Measurements from ENCODE around the gene NR6A1. TPM values are rescaled to one million over a fixed set of nuclear protein-coding genes. Genes with fewer than 3 reads are reported as not detected.
"Not testable (repeated sequence)": the region's sequence is repeated elsewhere in the genome, so short reads cannot be mapped to it uniquely, and the experiment has no call there.

The NR6A1 gene
- total and polyA plus RNA-seq, 11 donors = 0.65 to 5.7 (median 1.6) TPM

- no peaks in the 10 kb centered on the region for H3K9me3 ChIP-seq
- no peak for ATAC-seq
- no peaks in the 10 kb centered on the region for H3K27me3 ChIP-seq
- H3K36me3 ChIP-seq = no peaks in the 10 kb centered on the region
- peaks cover 0 to 4% (median 0%) of the 10 kb centered on the region in 12 donors for H3K4me1 ChIP-seq
- intact Hi-C loops (cut with DNase I) = no loop called here
- WGBS, 4 donors = 85 to 88% (median 86%) methylated on average over 4 of the region's 4 CpGs
- TF ChIP-seq, protein P1, sequence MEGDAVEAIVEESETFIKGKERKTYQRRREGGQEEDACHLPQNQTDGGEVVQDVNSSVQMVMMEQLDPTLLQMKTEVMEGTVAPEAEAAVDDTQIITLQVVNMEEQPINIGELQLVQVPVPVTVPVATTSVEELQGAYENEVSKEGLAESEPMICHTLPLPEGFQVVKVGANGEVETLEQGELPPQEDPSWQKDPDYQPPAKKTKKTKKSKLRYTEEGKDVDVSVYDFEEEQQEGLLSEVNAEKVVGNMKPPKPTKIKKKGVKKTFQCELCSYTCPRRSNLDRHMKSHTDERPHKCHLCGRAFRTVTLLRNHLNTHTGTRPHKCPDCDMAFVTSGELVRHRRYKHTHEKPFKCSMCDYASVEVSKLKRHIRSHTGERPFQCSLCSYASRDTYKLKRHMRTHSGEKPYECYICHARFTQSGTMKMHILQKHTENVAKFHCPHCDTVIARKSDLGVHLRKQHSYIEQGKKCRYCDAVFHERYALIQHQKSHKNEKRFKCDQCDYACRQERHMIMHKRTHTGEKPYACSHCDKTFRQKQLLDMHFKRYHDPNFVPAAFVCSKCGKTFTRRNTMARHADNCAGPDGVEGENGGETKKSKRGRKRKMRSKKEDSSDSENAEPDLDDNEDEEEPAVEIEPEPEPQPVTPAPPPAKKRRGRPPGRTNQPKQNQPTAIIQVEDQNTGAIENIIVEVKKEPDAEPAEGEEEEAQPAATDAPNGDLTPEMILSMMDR (IDR thresholded peaks at IDR 0.05) = no peak
- TF ChIP-seq POLR2A (IDR thresholded peaks at IDR 0.05) = no peak
- no peak overlapping the region for H3K4me3 ChIP-seq
- no peak overlapping the region for H3K27ac ChIP-seq
- no peak for DNase-seq
Observed at GRCh38 chr9:124741149-124741548, 30.0 kb downstream of the NR6A1 start.

DNA sequence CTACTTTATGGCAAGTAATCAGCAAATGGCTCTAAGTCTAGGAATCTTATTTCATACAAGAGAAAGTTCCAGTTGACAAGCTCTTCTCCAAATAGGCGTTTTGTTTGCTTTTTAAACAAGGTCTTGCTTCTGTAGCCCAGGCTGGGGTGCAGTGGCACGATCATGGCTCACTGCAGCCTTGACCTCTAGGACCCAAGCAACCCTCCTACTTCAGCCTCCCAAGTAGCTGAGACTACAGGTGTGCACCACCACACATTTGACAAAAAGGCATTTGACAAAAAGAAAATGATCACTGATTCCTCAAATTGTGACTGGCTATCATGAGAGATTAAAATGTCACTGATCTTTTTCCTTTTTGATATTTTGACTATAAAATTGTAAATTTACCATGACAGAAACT lies 31.8 kb downstream of the NR6A1 start:
- no peak for ATAC-seq
- intact Hi-C loops (cut with DNase I) = no loop called here
- 86 to 98% (median 92%) methylated on average over 2 of the region's 2 CpGs for WGBS, 4 donors
- no peaks in the 10 kb centered on the region for H3K27me3 ChIP-seq
- H3K9me3 ChIP-seq = no peaks in the 10 kb centered on the region
- no peak overlapping the region for H3K4me3 ChIP-seq
- no peaks in the 10 kb centered on the region for H3K36me3 ChIP-seq
- TF ChIP-seq, protein P1 (IDR thresholded peaks at IDR 0.05) = no peak
- TF ChIP-seq POLR2A (IDR thresholded peaks at IDR 0.05) = no peak
- DNase-seq = no peak
- H3K4me1 ChIP-seq = peaks cover 0 to 8% (median 0%) of the 10 kb centered on the region in 12 donors
- H3K27ac ChIP-seq = no peak overlapping the region

DNA sequence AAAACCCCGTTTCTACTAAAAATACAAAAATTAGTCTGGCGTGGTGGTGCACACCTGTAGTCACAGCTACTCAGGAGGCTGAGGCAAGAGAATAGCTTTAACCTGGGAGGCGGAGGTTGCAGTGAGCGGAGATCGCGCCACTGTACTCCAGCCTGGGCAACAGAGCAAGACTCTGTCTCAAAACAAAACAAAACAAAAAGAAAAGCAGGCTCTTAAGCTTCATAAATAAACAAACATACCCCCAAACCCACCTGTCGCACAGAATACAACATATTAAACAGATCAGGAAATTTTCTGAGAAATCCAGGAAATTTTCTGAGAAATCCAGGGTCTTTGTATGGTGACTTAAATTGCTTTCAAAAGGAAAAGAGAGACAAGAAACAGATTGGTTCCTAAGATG lies 33.0 kb downstream of the NR6A1 start:
- H3K27ac ChIP-seq; H3K4me1 ChIP-seq; H3K27me3 ChIP-seq; intact Hi-C loops (cut with DNase I); H3K9me3 ChIP-seq; ATAC-seq; H3K36me3 ChIP-seq; H3K4me3 ChIP-seq; DNase-seq: not testable (repeated sequence)
- WGBS, 4 donors = 95 to 97% (median 96%) methylated on average over 7 of the region's 7 CpGs

- DNase-seq (no peak), ATAC-seq (no peak)
- H3K9me3 ChIP-seq = no peaks in the 10 kb centered on the region
- H3K27ac ChIP-seq = no peak overlapping the region
- H3K4me3 ChIP-seq = no peak overlapping the region
- intact Hi-C loops (cut with DNase I) = no loop called here
- peaks cover 0 to 5% (median 0%) of the 10 kb centered on the region in 9 donors for H3K36me3 ChIP-seq
- no peaks in the 10 kb centered on the region for H3K27me3 ChIP-seq
- peaks cover 0 to 9% (median 0%) of the 10 kb centered on the region in 12 donors for H3K4me1 ChIP-seq
- TF ChIP-seq, protein P1 (IDR thresholded peaks at IDR 0.05) = no peak
- TF ChIP-seq POLR2A (IDR thresholded peaks at IDR 0.05) = no peak
Observed at GRCh38 chr9:124735121-124735520, 36.0 kb downstream of the NR6A1 start.

DNA sequence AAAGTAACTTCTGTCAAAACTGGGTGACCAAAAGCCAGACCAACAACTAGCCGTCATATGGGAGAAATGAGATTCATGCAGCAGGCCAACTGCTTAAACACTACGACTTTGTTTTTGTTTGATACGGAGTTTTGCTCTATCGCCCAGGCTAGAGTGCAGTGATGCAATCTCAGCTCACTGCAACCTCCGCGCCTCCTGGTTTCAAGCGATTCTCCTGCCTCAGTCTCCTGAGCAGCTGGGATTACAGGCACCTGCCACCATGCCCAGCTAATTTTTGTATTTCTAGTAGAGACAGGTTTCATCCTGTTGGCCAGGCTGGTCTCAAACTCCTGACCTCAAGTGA lies 36.4 kb downstream of the NR6A1 start:
- DNase-seq; H3K4me1 ChIP-seq; ATAC-seq; H3K27me3 ChIP-seq; H3K9me3 ChIP-seq; H3K36me3 ChIP-seq; intact Hi-C loops (cut with DNase I); H3K4me3 ChIP-seq; H3K27ac ChIP-seq: not testable (repeated sequence)
- 88 to 96% (median 94%) methylated on average over 7 of the region's 7 CpGs for WGBS, 4 donors
